A549 (cell line): ENCODE data around the gene SYS1. TPM values are rescaled to one million over a fixed set of nuclear protein-coding genes. Genes with fewer than 3 reads are reported as not detected.

Source experiments
- ATAC-seq, 2 experiments: fragments of 200-7000 bp in 1 of 2; fragments of >200 bp in 1 of 2; cut with Nextera tagmentation in 1 of 2; cut with Tn5 transposase in 1 of 2; 3 replicates each; pipeline versions ENCODE4 v1.8.0 to v1.9.1; 2018 to 2020; ENCODE audit warnings: mild to moderate bottlenecking in 1 of 2, moderate library complexity in 1 of 2
- CTCF ChIA-PET: fragments of 300-600 bp; sonication (Branson Sonifier 250); formaldehyde crosslinking; extraction: SDS; loops from one replicate; lab custom pipeline; 2021; ENCODE audit warnings: antibody characterized with exemption, inconsistent platforms; lab: Yijun Ruan, JAX
- POLR2A ChIA-PET: fragments of 350-600 bp; formaldehyde crosslinking; extraction: SDS; loops from one replicate; lab custom pipeline; 2021; ENCODE audit warnings: antibody characterized with exemption, inconsistent platforms; lab: Yijun Ruan, JAX
- DNase-seq, 2 experiments: peaks; one replicate each; pipeline versions ENCODE4 v3.0.0 to v3.0.0-alpha.2; 2011 to 2016; ENCODE audit warnings: low read depth in 1 of 2, low spot score in 1 of 2
- FAIRE-seq: peaks from 2 replicates; lab custom pipeline; 2011; peaks lifted over from hg19 to GRCh38; lab: Jason Lieb, UNC
- H3K27ac ChIP-seq, 2 experiments: fragments of >200 bp; sonication (Bioruptor Twin); formaldehyde crosslinking; 3 replicates each; pipeline ENCODE4 v1.5.1; 2016 to 2017
- H3K4me1 ChIP-seq: fragments of >200 bp; sonication (Bioruptor Twin); formaldehyde crosslinking; 3 replicates; pipeline ENCODE4 v1.6.1; 2016
- H3K4me2 ChIP-seq: fragments of >200 bp; sonication (Bioruptor Twin); formaldehyde crosslinking; 3 replicates; pipeline ENCODE4 v1.6.1; 2016
- H3K4me3 ChIP-seq: fragments of >200 bp; sonication (Bioruptor Twin); formaldehyde crosslinking; 3 replicates; pipeline ENCODE4 v1.5.1; 2016
- H3K9me3 ChIP-seq: fragments of >200 bp; sonication (Bioruptor Twin); formaldehyde crosslinking; 3 replicates; pipeline ENCODE4 v1.6.1; 2016
- ATOH8 ChIP-seq: fragments of 250-450 bp; sonication (Bioruptor Pico); IDR thresholded peaks from 2 replicates; pipeline ENCODE4 v1.5.0; 2020; ENCODE audit warnings: low read depth, mild to moderate bottlenecking, moderate library complexity
- BCL3 ChIP-seq: fragments of >200 bp; sonication (Bioruptor Twin); formaldehyde crosslinking; IDR thresholded peaks from 3 replicates; pipeline ENCODE4 v1.6.1; 2016
- CBX2 ChIP-seq: fragments of 200-600 bp; sonication (generic); IDR thresholded peaks from 2 replicates; pipeline ENCODE4 v1.6.1; 2016; ENCODE audit warnings: low read depth, mild to moderate bottlenecking, borderline replicate concordance
- CBX8 ChIP-seq: fragments of 200-600 bp; sonication (generic); IDR thresholded peaks from 2 replicates; pipeline ENCODE4 v1.6.1; 2016
- CEBPB ChIP-seq, 2 experiments: fragments of >200 bp in 1 of 2; sonication (Bioruptor Twin) in 1 of 2; formaldehyde crosslinking in 1 of 2; IDR thresholded peaks; 2 replicates each; pipeline ENCODE4 v1.6.1; 2012 to 2016
- CHD2 ChIP-seq: fragments of 150-350 bp; IDR thresholded peaks from 2 replicates; pipeline ENCODE4 v1.6.1; 2014; ENCODE audit warnings: low read length; ENCODE audit not compliant: partially characterized antibody
- EHMT2 ChIP-seq: fragments of 200-600 bp; sonication (generic); IDR thresholded peaks from 2 replicates; pipeline ENCODE4 v1.6.1; 2016; ENCODE audit warnings: antibody characterized with exemption, low read depth, mild to moderate bottlenecking, moderate library complexity
- ELK1 ChIP-seq: fragments of 150-350 bp; IDR thresholded peaks from 2 replicates; pipeline ENCODE4 v1.6.1; 2014; ENCODE audit warnings: low read depth, mild to moderate bottlenecking, low read length
- EP300 ChIP-seq, 2 experiments: fragments of >200 bp; sonication (Bioruptor Twin); formaldehyde crosslinking; IDR thresholded peaks; 2 replicates in 1 of 2; 3 replicates in 1 of 2; pipeline ENCODE4 v1.6.1; 2016 to 2017
- HES2 ChIP-seq: fragments of >200 bp; sonication (Bioruptor Twin); formaldehyde crosslinking; IDR thresholded peaks from 2 replicates; pipeline ENCODE4 v1.6.1; 2016
- HEYL ChIP-seq: fragments of 250-450 bp; sonication (Bioruptor Pico); IDR thresholded peaks from 2 replicates; pipeline ENCODE4 v1.8.0; 2021; ENCODE audit warnings: mild to moderate bottlenecking, moderate library complexity
- HOXA7 ChIP-seq: fragments of 250-450 bp; sonication (Bioruptor Pico); IDR thresholded peaks from 2 replicates; pipeline ENCODE4 v1.5.0; 2020; ENCODE audit warnings: mild to moderate bottlenecking, moderate library complexity
- JUN ChIP-seq, 2 experiments: fragments of >200 bp; sonication (Bioruptor Twin); formaldehyde crosslinking; IDR thresholded peaks; 2 replicates in 1 of 2; 3 replicates in 1 of 2; pipeline ENCODE4 v1.6.1; 2016 to 2017
- JUNB ChIP-seq: fragments of >200 bp; sonication (Bioruptor Twin); formaldehyde crosslinking; IDR thresholded peaks from 2 replicates; pipeline ENCODE4 v1.6.1; 2016
- MAFK ChIP-seq: fragments of 450-650 bp; IDR thresholded peaks from 2 replicates; pipeline ENCODE4 v1.6.1; 2014; ENCODE audit not compliant: partially characterized antibody
- POLR2A ChIP-seq: IDR thresholded peaks from 2 replicates; pipeline ENCODE4 v1.6.1; 2012; ENCODE audit warnings: mild to moderate bottlenecking, low read length
- POLR2AphosphoS2 ChIP-seq: conservative IDR thresholded peaks from 2 replicates; pipeline ENCODE4 v1.6.1; 2012; ENCODE audit warnings: low read length, improper control_type of control experiment, inconsistent platforms
- RAD21 ChIP-seq, 2 experiments: fragments of >200 bp in 1 of 2; sonication (Bioruptor Twin) in 1 of 2; formaldehyde crosslinking in 1 of 2; IDR thresholded peaks in 1 of 2; conservative IDR thresholded peaks in 1 of 2; 2 replicates in 1 of 2; 3 replicates in 1 of 2; pipeline ENCODE4 v1.6.1; 2012 to 2018; ENCODE audit warnings: inconsistent platforms in 1 of 2
- RCOR1 ChIP-seq: fragments of 150-350 bp; IDR thresholded peaks from 2 replicates; pipeline ENCODE4 v1.6.1; 2014; ENCODE audit warnings: antibody characterized with exemption, low read length, low read depth
- RFX5 ChIP-seq: fragments of 450-650 bp; IDR thresholded peaks from 2 replicates; pipeline ENCODE4 v1.7.1; 2014; ENCODE audit warnings: antibody characterized with exemption, mild to moderate bottlenecking, moderate library complexity
- USF2 ChIP-seq: fragments of 450-650 bp; IDR thresholded peaks from 2 replicates; pipeline ENCODE4 v1.6.1; 2014; ENCODE audit warnings: antibody characterized with exemption
- ZFP36 ChIP-seq: fragments of 450-650 bp; IDR thresholded peaks from 2 replicates; pipeline ENCODE4 v1.6.1; 2014; ENCODE audit warnings: borderline replicate concordance; ENCODE audit not compliant: partially characterized antibody
- ZNF302 ChIP-seq: fragments of 250-450 bp; sonication (Bioruptor Pico); IDR thresholded peaks from 2 replicates; pipeline ENCODE4 v1.9.0; 2021; ENCODE audit warnings: inconsistent platforms, mild to moderate bottlenecking, moderate library complexity
- WGBS: methylation state at CpG from one replicate; pipeline ENCODE4 v1.1.6; 2017; ENCODE audit errors: missing lambda C conversion rate; 5-methylcytosine and 5-hydroxymethylcytosine counted together
- polyA plus RNA-seq, 4 experiments: library from polyadenylated mRNA; depleted of rRNA in 3 of 4; stranded (reverse); fragments of >200 nt; fragmentation: RNase III in 1 of 4; extraction: RNeasy Plus Mini Kit Qiagen cat#74134 plus additional on column Dnase treatment in 1 of 4; gene quantifications; 2 replicates in 3 of 4; 3 replicates in 1 of 4; pipeline ENCODE4 v1.2.3, GENCODE V29; 2011 to 2017

The SYS1 gene
- polyA plus RNA-seq, 2 of the 4 experiments (the other 2 are of a cell fraction) = 20.2 to 27.6 TPM

GRCh38 chr20:45341939-45342854 lies 20.8 kb upstream of the SYS1 start:
- Histone ChIP-seq H3K27ac (peak overlapping the region; percentile 82 to 96), H3K4me1 (peaks cover 100% of the 10 kb centered on the region), H3K9me3 (no peaks in the 10 kb centered on the region), H3K4me2 (peak overlapping the region; percentile 98), H3K4me3 (peak overlapping the region; percentile 8; the same call in 2 of the 3 replicates)
- DNase-seq = no peak
- WGBS = 16% methylated on average over 14 of the region's 16 CpGs
- no peak for FAIRE-seq
- CTCF ChIA-PET = interaction anchor here (0.7 to 8.9 kb wide), 9 partner anchors 11 to 95 kb away, joined by 3 to 82 read pairs (median 5); partner anchors contain the start of gene SYS1
- ATAC-seq = peak; percentile 7 to 10; a peak in 4 of 6 replicates
- POLR2A ChIA-PET = interaction anchor here (0.7 to 1.4 kb wide), 2 partner anchors 74 to 437 kb away, joined by 3 read pairs; partner anchors contain the start of gene PIGT
- TF ChIP-seq POLR2A (no peak), RCOR1 (no peak), CBX2 (no peak), USF2 (0 out of 2 replicates have a peak, but pooled peaks have one; percentile 25), POLR2AphosphoS2 (peak; percentile 33; the same call in 1 of the 2 replicates), HEYL (CRISPR knock-in tag) (no peak), CEBPB (IDR thresholded peaks at IDR 0.05) (no peak)

GRCh38 chr20:45342855-45343531 lies 20.0 kb upstream of the SYS1 start:
- ATAC-seq (no peak), DNase-seq (no peak), FAIRE-seq (no peak)
- Histone ChIP-seq H3K9me3 (no peaks in the 10 kb centered on the region), H3K4me1 (peaks cover 95% of the 10 kb centered on the region), H3K27ac (peak overlapping the region; percentile 82 to 96), H3K4me2 (peak overlapping the region; percentile 98), H3K4me3 (peak overlapping the region; percentile 14; the same call in 2 of the 3 replicates)
- ChIA-PET CTCF (interaction anchor here (1.6 to 8.9 kb wide), 6 partner anchors 18 to 428 kb away, joined by 4 to 82 read pairs (median 8); partner anchors contain the start of gene SYS1), POLR2A (no interaction called here)
- 33% methylated on average over 6 of the region's 6 CpGs for WGBS
- TF ChIP-seq ZNF302 (no peak), JUN (IDR thresholded peaks at IDR 0.05) (no peak), EHMT2 (no peak), HES2 (no peak), BCL3 (no peak), ZFP36 (no peak), JUNB (no peak), RFX5 (no peak), CHD2 (no peak), MAFK (no peak)

GRCh38 chr20:45343532-45344167 lies 19.3 kb upstream of the SYS1 start:
- peak in 1 of 2 experiments; percentile 30; a peak in 3 of 6 replicates for ATAC-seq
- CTCF ChIA-PET = interaction anchor here (1.1 to 8.9 kb wide), 9 partner anchors 8 to 427 kb away, joined by 3 to 82 read pairs (median 6); partner anchors contain the start of gene SYS1
- peak in 1 of 2 experiments; percentile 36 for DNase-seq
- Histone ChIP-seq H3K4me1 (peaks cover 91% of the 10 kb centered on the region), H3K4me2 (peak overlapping the region; percentile 98), H3K27ac (peak overlapping the region; percentile 82 to 96), H3K4me3 (peak overlapping the region; percentile 14; the same call in 2 of the 3 replicates), H3K9me3 (no peaks in the 10 kb centered on the region)
- WGBS = 24% methylated on average over 6 of the region's 6 CpGs
- POLR2A ChIA-PET = interaction anchor here (0.5 to 1.4 kb wide), 5 partner anchors 8 to 429 kb away, joined by 3 to 11 read pairs (median 6); partner anchors contain the start of genes PIGT and SYS1
- no peak for FAIRE-seq
- TF ChIP-seq POLR2AphosphoS2 = no peak
- TF ChIP-seq JUN (IDR thresholded peaks at IDR 0.05) = no peak
- no peak for TF ChIP-seq RAD21 (conservative IDR thresholded peaks at IDR 0.05 in 1 of 2, IDR thresholded peaks at IDR 0.05 in 1 of 2)
- TF ChIP-seq USF2 = no peak
- no peak for TF ChIP-seq CBX8
- TF ChIP-seq EHMT2 = no peak
- TF ChIP-seq HOXA7 (CRISPR knock-in tag) = no peak
- TF ChIP-seq ZFP36 = no peak
- no peak for TF ChIP-seq EP300 (IDR thresholded peaks at IDR 0.05)
- no peak for TF ChIP-seq ELK1
- TF ChIP-seq ATOH8 (CRISPR knock-in tag) = no peak
